PC-9 (cell line): ENCODE data around the gene ATAD2B. TPM values are rescaled to one million over a fixed set of nuclear protein-coding genes. Genes with fewer than 3 reads are reported as not detected.

Experiments used
- BruUV-seq: library from RNA; stranded (reverse); fragments of 400-500 nt; replicated peaks from 2 replicates; lab custom pipeline; 2021; lab: Mats Ljungman, UMichigan
- CTCF ChIA-PET: fragments of 300-600 bp; sonication (Branson Sonifier 250); formaldehyde crosslinking; loops from one replicate; lab custom pipeline; 2022; ENCODE audit warnings: antibody characterized with exemption; lab: Charles Lee
- POLR2A ChIA-PET: fragments of 300-600 bp; sonication (Branson Sonifier 250); formaldehyde crosslinking; loops from one replicate; lab custom pipeline; 2022; ENCODE audit warnings: antibody characterized with exemption; ENCODE audit not compliant: unreplicated experiment; lab: Charles Lee
- DNase-seq, 2 experiments: peaks; one replicate each; pipeline versions ENCODE4 v3.0.0 to v3.0.0-alpha.2; 2015 to 2022; ENCODE audit warnings: mixed read lengths in 1 of 2
- H2AFZ ChIP-seq: fragments of 200-600 bp; sonication (generic); 2 replicates; pipeline ENCODE4 v1.8.1; 2017; ENCODE audit warnings: antibody characterized with exemption
- H3F3A ChIP-seq: fragments of 200-600 bp; sonication (generic); 2 replicates; pipeline ENCODE4 v1.8.1; 2017; ENCODE audit warnings: antibody characterized with exemption, mild to moderate bottlenecking, low read depth; ENCODE audit not compliant: insufficient read depth
- H3K27ac ChIP-seq: fragments of 200-600 bp; sonication (generic); 2 replicates; pipeline ENCODE4 v1.6.1; 2016; ENCODE audit warnings: mixed run types
- H3K27me3 ChIP-seq: fragments of 200-600 bp; sonication (generic); 2 replicates; pipeline ENCODE4 v1.6.1; 2016; ENCODE audit warnings: low read depth, mixed run types; ENCODE audit not compliant: insufficient read depth
- H3K36me3 ChIP-seq: fragments of 200-600 bp; sonication (generic); 2 replicates; pipeline ENCODE4 v1.6.1; 2016; ENCODE audit warnings: low read depth, mixed run types
- H3K4me1 ChIP-seq: fragments of 200-600 bp; sonication (generic); replicated peaks from 2 replicates; pipeline ENCODE4 v1.6.1; 2016; ENCODE audit warnings: mixed run types; ENCODE audit not compliant: insufficient read depth
- H3K4me2 ChIP-seq: fragments of 200-600 bp; sonication (generic); 2 replicates; pipeline ENCODE4 v1.6.1; 2017; ENCODE audit warnings: mixed run types
- H3K4me3 ChIP-seq: fragments of 200-600 bp; sonication (generic); 2 replicates; pipeline ENCODE4 v1.6.1; 2016; ENCODE audit warnings: mixed run types
- H3K79me2 ChIP-seq: fragments of 200-600 bp; sonication (generic); 2 replicates; pipeline ENCODE4 v1.6.1; 2017; ENCODE audit warnings: low read depth, mixed run types
- H3K9me2 ChIP-seq: fragments of 200-600 bp; sonication (generic); 2 replicates; pipeline ENCODE4 v1.8.1; 2017; ENCODE audit warnings: mild to moderate bottlenecking; ENCODE audit not compliant: insufficient read depth
- H3K9me3 ChIP-seq: fragments of 200-600 bp; sonication (generic); 2 replicates; pipeline ENCODE4 v1.8.1; 2016; ENCODE audit warnings: low read depth; ENCODE audit not compliant: insufficient read depth
- H4K20me1 ChIP-seq: fragments of 200-600 bp; sonication (generic); 2 replicates; pipeline ENCODE4 v1.8.1; 2017; ENCODE audit not compliant: insufficient read depth
- EZH2 ChIP-seq: fragments of 200-600 bp; sonication (generic); IDR thresholded peaks from 2 replicates; pipeline ENCODE4 v1.8.0; 2017; ENCODE audit warnings: antibody characterized with exemption, low read depth
- intact Hi-C: fragments of 100-400 bp; cut with micrococcal nuclease; formaldehyde crosslinking; loops from one replicate; pipeline ENCODE4 v1.10.0; 2022; ENCODE audit not compliant: unreplicated experiment
- total RNA-seq: library from RNA; stranded (reverse); gene quantifications from 2 replicates; pipeline ENCODE4 v1.2.3, GENCODE V29; 2021
- TF ChIP-seq, protein P1 (sequence below): fragments of 200-600 bp; sonication (generic); conservative IDR thresholded peaks from 2 replicates; pipeline ENCODE4 v1.6.1; 2017; ENCODE audit warnings: mixed run types, antibody characterized with exemption, mild to moderate bottlenecking, moderate library complexity

Gene ATAD2B
- total RNA-seq, 1 experiment from 2014 or later, result 12.6 TPM

DNA sequence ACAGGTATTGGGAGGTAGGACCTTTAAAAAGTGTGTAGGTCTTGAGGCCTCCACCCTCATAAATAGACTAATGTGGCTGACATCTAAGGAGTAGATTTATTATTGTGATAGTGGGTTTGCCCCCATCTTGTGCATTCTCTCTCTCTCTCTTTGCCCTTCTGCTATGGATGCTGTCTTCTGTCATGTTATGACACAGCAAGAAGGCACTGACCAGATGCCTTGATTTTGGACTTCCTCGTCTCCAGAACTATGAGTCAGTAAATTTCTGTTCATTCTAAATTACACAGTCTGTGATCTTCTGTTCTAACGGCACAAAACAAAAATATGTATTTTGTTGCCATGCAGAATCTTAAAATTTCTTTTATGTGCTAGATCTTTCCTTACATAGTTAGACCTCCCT lies 66.9 kb downstream of the ATAD2B start:
- DNase-seq, result no peak
- intact Hi-C loops, result no loop called here
- no peaks in the 10 kb centered on the region for H3K9me2 ChIP-seq
- H3F3A ChIP-seq, result no peaks in the 10 kb centered on the region
- no peaks in the 10 kb centered on the region for H3K9me3 ChIP-seq
- CTCF ChIA-PET, result no interaction called here
- no peaks in the 10 kb centered on the region for H3K4me1 ChIP-seq
- no peaks in the 10 kb centered on the region for H3K27me3 ChIP-seq
- TF ChIP-seq, protein P1, sequence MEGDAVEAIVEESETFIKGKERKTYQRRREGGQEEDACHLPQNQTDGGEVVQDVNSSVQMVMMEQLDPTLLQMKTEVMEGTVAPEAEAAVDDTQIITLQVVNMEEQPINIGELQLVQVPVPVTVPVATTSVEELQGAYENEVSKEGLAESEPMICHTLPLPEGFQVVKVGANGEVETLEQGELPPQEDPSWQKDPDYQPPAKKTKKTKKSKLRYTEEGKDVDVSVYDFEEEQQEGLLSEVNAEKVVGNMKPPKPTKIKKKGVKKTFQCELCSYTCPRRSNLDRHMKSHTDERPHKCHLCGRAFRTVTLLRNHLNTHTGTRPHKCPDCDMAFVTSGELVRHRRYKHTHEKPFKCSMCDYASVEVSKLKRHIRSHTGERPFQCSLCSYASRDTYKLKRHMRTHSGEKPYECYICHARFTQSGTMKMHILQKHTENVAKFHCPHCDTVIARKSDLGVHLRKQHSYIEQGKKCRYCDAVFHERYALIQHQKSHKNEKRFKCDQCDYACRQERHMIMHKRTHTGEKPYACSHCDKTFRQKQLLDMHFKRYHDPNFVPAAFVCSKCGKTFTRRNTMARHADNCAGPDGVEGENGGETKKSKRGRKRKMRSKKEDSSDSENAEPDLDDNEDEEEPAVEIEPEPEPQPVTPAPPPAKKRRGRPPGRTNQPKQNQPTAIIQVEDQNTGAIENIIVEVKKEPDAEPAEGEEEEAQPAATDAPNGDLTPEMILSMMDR, result no peak
- TF ChIP-seq EZH2, result no peak
- no peak overlapping the region for H3K4me3 ChIP-seq
- H3K4me2 ChIP-seq, result no peak overlapping the region
- BruUV-seq, result no TSS peak
- no peak overlapping the region for H2AFZ ChIP-seq
- H4K20me1 ChIP-seq, result no peaks in the 10 kb centered on the region; the same call in 1 of the 2 replicates
- no peaks in the 10 kb centered on the region for H3K79me2 ChIP-seq
- 0 out of 2 replicates have a peak overlapping the region, but pooled peaks have one; percentile 11 for H3K27ac ChIP-seq
- POLR2A ChIA-PET, result no interaction called here
- no peaks in the 10 kb centered on the region for H3K36me3 ChIP-seq

GRCh38 chr2:23859234-23859633 lies 67.7 kb downstream of the ATAD2B start:
- POLR2A ChIA-PET, result no interaction called here
- Histone ChIP-seq H3F3A (no peaks in the 10 kb centered on the region), H2AFZ (no peak overlapping the region), H3K27ac (no peak overlapping the region), H3K79me2 (no peaks in the 10 kb centered on the region), H3K36me3 (no peaks in the 10 kb centered on the region), H3K4me2 (no peak overlapping the region), H3K9me3 (no peaks in the 10 kb centered on the region), H4K20me1 (no peaks in the 10 kb centered on the region; the same call in 1 of the 2 replicates), H3K4me3 (no peak overlapping the region), H3K9me2 (no peaks in the 10 kb centered on the region), H3K27me3 (no peaks in the 10 kb centered on the region), H3K4me1 (no peaks in the 10 kb centered on the region)
- CTCF ChIA-PET, result no interaction called here
- DNase-seq, result no peak
- no TSS peak for BruUV-seq
- TF ChIP-seq EZH2, result no peak
- TF ChIP-seq, protein P1, result no peak
- intact Hi-C loops, result no loop called here

GRCh38 chr2:23850564-23851256 lies 76.2 kb downstream of the ATAD2B start:
- H3K79me2 ChIP-seq, result no peaks in the 10 kb centered on the region
- no peaks in the 10 kb centered on the region for H3K4me1 ChIP-seq
- H3K27ac ChIP-seq, result no peak overlapping the region
- BruUV-seq, result no TSS peak
- no peak overlapping the region for H3K4me3 ChIP-seq
- H3K27me3 ChIP-seq, result no peaks in the 10 kb centered on the region
- no peak overlapping the region for H3K4me2 ChIP-seq
- no peaks in the 10 kb centered on the region for H3K36me3 ChIP-seq
- H3F3A ChIP-seq, result no peaks in the 10 kb centered on the region; the same call in 1 of the 2 replicates
- CTCF ChIA-PET, result interaction anchor here (0.6 kb wide), 1 partner anchor 24 kb away, joined by 6 read pairs; no protein-coding TSS in a partner anchor
- POLR2A ChIA-PET, result no interaction called here
- no peaks in the 10 kb centered on the region for H3K9me2 ChIP-seq
- no peak for DNase-seq
- intact Hi-C loops, result no loop called here
- no peak for TF ChIP-seq EZH2
- TF ChIP-seq, protein P1, result no peak
- no peaks in the 10 kb centered on the region; the same call in 1 of the 2 replicates for H4K20me1 ChIP-seq
- H3K9me3 ChIP-seq, result no peaks in the 10 kb centered on the region
- H2AFZ ChIP-seq, result no peak overlapping the region
